ENCODE data around the gene MICAL3. TPM values are rescaled to one million over a fixed set of nuclear protein-coding genes. Genes with fewer than 3 reads are reported as not detected.

MICAL3 gene
- polyA plus RNA-seq, 2 of the 4 experiments (the other 2 are of a cell fraction) = 20.5 to 30.1 TPM

GRCh38 chr22:17811119-17811518 is 213.2 kb downstream of the MICAL3 start:
- POLR2A ChIA-PET = no interaction called here
- DNase-seq (ENCODE audit: low read depth in 1 of 2, low spot score in 1 of 2) = no peak
- H3K4me3 ChIP-seq = no peak overlapping the region
- CTCF ChIA-PET = interaction anchor here (0.9 kb wide), 1 partner anchor 19 kb away, joined by 3 read pairs; no protein-coding TSS in a partner anchor
- H3K9me3 ChIP-seq = no peaks in the 10 kb centered on the region
- WGBS (ENCODE audit: missing lambda C conversion rate) = 82% methylated on average over 4 of the region's 4 CpGs
- ATAC-seq = no peak
- TF ChIP-seq ESRRA (IDR thresholded peaks at IDR 0.05; ENCODE audit: borderline replicate concordance, low read length) (no peak), CBX8 (IDR thresholded peaks at IDR 0.05) (no peak)
- no peak overlapping the region for H3K27ac ChIP-seq
- H3K4me1 ChIP-seq = no peaks in the 10 kb centered on the region
- no peak overlapping the region for H3K4me2 ChIP-seq
- no peak for FAIRE-seq

GRCh38 chr22:17810570-17811116 is 213.7 kb downstream of the MICAL3 start:
- ChIA-PET POLR2A (no interaction called here), CTCF (interaction anchor here (0.6 to 0.9 kb wide), 2 partner anchors 20 to 355 kb away, joined by 3 read pairs; no protein-coding TSS in a partner anchor)
- FAIRE-seq (no peak), DNase-seq (ENCODE audit: low read depth in 1 of 2, low spot score in 1 of 2) (no peak), ATAC-seq (no peak)
- Histone ChIP-seq H3K9me3 (no peaks in the 10 kb centered on the region), H3K4me2 (no peak overlapping the region), H3K4me3 (no peak overlapping the region), H3K27ac (no peak overlapping the region), H3K4me1 (no peaks in the 10 kb centered on the region)
- WGBS (ENCODE audit: missing lambda C conversion rate) = 88% methylated on average over 5 of the region's 12 CpGs
- TF ChIP-seq HOXB13 (CRISPR knock-in tag; IDR thresholded peaks at IDR 0.05; ENCODE audit: low read depth) (no peak), POLR2A (IDR thresholded peaks at IDR 0.05; ENCODE audit: low read length) (no peak), CTCF (IDR thresholded peaks at IDR 0.05) (no peak)

GRCh38 chr22:17808693-17809403 is 215.5 kb downstream of the MICAL3 start:
- Histone ChIP-seq H3K4me2 (no peak overlapping the region), H3K9me3 (no peaks in the 10 kb centered on the region), H3K4me1 (no peaks in the 10 kb centered on the region), H3K27ac (no peak overlapping the region), H3K4me3 (no peak overlapping the region)
- ChIA-PET CTCF (interaction anchor here (1.0 kb wide), 1 partner anchor 22 kb away, joined by 3 read pairs; no protein-coding TSS in a partner anchor), POLR2A (no interaction called here)
- FAIRE-seq (no peak), ATAC-seq (no peak), DNase-seq (ENCODE audit: low read depth in 1 of 2, low spot score in 1 of 2) (no peak)
- no peak for TF ChIP-seq MAFK (IDR thresholded peaks at IDR 0.05; ENCODE audit: partially characterized antibody)
- TF ChIP-seq RARB (CRISPR knock-in tag; IDR thresholded peaks at IDR 0.05) = no peak
- TF ChIP-seq SREBF2 (IDR thresholded peaks at IDR 0.05) = no peak
- TF ChIP-seq CBX8 (IDR thresholded peaks at IDR 0.05) = no peak
- TF ChIP-seq KDM1A (IDR thresholded peaks at IDR 0.05; ENCODE audit: low read depth) = no peak
- no peak for TF ChIP-seq ELK1 (IDR thresholded peaks at IDR 0.05; ENCODE audit: low read depth, low read length)
- no peak for TF ChIP-seq POLR2A (IDR thresholded peaks at IDR 0.05; ENCODE audit: low read length)
- TF ChIP-seq NR3C1 (IDR thresholded peaks at IDR 0.05) = no peak
- no peak for TF ChIP-seq EHF (CRISPR knock-in tag; IDR thresholded peaks at IDR 0.05)
- TF ChIP-seq POLR2AphosphoS2 (conservative IDR thresholded peaks at IDR 0.05; ENCODE audit: low read length) = no peak
- no peak for TF ChIP-seq CTCF (IDR thresholded peaks at IDR 0.05)
- TF ChIP-seq MAZ (IDR thresholded peaks at IDR 0.05; ENCODE audit: borderline replicate concordance, low read depth, low read length) = no peak
- no peak for TF ChIP-seq RFX5 (IDR thresholded peaks at IDR 0.05)
- TF ChIP-seq FOSB (CRISPR knock-in tag; IDR thresholded peaks at IDR 0.05) = no peak
- TF ChIP-seq ZFP36 (IDR thresholded peaks at IDR 0.05; ENCODE audit: borderline replicate concordance, partially characterized antibody) = no peak
- 88% methylated on average over 17 of the region's 25 CpGs for WGBS (ENCODE audit: missing lambda C conversion rate)
